ENCODE results near the gene NUB1.

NUB1 gene

DNA sequence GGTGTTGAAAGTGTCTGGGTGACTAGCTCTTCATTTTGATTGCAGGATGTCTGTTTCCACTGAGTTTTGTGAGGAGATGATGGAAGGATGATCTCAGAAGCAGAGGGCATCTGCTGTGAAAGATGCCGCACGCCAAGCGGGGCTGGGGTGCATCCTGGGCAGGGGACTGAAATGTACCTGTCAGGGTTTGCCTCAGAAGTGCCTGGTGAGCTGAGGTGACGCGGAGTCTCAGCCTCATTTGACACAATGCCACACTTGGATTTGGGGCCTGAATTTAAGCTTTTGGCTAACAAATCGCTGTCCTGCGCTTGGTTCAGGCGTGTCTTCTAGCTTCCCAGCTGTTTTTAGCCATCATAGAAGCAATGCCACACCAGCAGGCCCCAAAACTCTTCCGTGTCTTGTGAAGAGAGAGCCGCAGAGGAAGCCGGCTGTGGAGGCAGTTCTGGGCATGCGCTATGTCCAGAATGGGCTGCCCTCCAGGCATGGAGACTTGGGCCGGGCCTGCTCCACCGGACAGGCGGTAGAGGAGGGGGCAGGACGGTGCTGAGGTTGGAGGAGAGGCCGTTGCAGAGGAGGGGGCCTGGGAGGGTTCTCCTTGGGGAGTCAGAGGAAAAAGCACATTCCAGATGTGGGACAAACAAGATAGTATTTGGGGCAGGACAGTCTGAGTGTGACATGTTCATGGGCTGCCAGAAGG, 37.0 kb downstream of the NUB1 start:
- DNase-seq, result no peak

DNA sequence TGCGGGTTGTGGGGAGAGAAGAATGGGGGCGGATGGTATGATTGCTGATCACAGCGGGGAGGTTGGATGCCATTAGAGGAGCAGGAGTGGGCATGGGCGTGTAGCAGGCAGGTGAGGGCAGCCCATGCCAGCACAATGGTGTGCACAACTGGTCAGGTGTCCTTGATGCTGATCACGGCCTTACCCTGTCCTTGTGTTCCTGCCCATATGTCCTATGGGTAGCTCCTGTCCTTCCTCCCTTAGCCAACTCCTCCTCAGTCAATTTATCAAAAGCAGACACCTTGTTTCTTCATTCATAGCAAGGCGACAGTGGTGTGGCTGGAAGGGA, 37.5 kb downstream of the NUB1 start:
- no peak for DNase-seq

DNA sequence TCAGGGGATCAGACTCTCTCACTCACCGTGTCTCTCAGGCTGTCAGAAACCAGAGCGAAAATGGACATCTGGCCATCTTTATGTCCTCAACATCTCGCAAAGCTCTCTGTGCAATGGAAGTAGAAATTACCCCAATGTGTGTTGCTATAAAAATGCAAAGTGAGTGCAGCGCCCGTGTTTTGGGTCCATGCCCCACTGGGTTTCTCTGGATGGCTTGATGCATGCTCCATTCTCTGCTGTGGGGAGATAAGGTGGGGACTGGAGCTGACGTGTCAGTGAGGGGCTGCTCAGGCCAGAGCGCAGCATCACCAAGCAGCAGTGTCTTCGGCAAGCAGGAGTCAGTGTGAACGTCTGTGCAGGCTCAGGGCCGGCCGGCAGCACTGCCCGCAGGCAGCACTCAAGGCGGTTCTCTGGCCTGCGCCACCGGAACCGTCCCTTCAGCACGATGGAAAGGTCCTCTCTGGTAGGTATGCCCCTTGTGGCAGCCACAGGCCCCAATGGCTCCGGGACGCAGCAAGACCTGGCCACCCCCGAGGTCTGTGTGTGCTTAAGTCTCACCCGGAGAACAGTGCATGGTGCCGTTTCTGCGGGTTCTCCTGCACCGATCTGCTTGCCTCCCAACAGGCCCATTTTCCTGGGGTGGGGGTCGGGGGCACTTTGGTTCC, 38.1 kb downstream of the NUB1 start:
- no peak for DNase-seq

DNA sequence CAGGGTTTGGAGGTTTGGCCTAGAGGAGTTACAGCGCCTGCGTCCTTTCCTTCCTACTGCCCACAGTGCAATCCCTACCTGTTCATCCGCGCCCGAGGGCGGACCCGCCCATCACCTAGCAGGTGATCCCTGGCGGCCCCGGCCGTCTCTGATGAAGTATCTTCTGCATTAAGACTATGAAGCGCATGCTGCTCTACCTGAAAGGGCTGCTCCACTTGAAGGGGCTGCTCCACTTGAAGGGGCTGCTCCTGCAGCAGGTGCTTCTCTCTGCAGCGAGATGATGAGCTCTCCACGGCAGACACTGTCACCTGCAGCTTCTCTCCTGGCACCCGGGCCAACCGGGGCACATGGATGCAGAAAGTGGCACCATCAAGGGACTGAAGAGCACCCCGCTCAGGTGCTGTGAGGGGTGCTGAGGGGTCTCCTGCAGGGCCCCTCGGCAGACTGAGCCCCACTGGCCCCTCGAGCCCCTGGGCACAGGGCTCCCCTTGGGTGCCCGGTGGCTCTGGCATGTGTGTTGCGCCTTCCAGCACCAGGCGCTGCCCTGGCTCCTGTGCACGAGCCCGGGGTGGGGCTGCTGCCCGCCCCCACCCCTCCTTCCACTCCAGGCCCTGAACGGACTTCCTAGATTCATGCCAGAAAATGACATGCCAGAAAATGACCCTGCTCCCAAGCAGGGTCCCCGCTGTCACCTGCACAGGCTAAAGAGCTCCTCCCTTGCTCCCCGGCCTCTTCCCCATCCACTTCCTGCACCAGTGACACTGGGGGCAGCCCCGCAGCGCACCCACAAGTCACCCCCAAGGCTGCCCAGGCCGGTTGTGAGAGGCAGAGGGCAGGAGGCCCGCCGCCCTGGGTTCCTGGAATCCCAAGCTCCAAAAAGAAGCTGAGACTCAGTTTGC, 38.8 kb downstream of the NUB1 start:
- no peak for DNase-seq

DNA sequence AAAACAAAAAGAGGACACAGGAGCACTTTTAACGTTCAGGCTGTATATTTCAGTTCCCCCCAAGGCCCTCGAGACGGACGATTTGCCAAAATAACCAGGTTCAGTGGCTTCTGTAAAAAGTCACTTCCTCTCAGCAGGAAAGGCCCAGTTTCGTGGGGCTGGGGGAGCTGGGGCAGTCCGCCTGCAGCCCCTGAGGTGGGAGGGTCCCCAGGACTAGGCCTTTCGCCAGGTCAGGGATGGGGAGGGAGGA, 39.4 kb downstream of the NUB1 start:
- no peak for DNase-seq

DNA sequence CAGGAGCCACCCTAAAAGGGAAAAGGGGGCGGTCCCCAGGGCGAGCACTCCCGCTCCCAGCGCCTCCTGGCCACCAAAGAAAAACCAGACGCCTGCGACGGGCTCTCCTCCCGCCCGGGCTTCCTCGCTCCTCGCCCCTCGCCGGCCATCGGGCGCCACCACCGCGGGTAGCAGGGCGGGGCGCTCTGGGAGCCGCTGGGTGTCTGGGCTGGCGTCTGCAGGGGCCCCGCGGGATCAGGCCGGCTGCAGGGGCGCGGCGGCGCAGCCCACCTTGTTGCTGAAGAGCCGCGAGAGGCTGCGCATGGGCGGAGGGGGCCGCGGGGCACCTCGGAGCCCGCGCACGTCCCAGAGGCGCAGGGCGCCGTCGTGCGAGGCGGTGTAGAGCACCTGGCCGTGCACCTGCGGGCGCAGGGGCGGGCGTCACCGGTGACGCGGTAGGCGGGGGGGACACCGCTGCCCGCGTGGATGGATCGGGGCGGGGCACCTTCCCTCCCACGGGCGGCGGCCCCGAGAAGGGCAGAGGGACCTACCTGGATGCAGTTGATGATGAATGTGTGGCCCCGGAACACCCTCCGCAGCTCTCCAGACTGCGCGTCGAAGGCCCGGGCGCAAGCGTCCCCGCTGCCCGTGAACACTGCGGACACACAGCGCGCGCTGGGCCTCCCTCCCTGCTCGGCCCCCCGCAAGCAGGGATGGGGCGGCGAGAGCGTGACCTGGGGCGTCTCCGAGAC, 39.9 kb downstream of the NUB1 start:
- peak in 2 of 4 experiments; percentile 11 to 47 for DNase-seq

DNA sequence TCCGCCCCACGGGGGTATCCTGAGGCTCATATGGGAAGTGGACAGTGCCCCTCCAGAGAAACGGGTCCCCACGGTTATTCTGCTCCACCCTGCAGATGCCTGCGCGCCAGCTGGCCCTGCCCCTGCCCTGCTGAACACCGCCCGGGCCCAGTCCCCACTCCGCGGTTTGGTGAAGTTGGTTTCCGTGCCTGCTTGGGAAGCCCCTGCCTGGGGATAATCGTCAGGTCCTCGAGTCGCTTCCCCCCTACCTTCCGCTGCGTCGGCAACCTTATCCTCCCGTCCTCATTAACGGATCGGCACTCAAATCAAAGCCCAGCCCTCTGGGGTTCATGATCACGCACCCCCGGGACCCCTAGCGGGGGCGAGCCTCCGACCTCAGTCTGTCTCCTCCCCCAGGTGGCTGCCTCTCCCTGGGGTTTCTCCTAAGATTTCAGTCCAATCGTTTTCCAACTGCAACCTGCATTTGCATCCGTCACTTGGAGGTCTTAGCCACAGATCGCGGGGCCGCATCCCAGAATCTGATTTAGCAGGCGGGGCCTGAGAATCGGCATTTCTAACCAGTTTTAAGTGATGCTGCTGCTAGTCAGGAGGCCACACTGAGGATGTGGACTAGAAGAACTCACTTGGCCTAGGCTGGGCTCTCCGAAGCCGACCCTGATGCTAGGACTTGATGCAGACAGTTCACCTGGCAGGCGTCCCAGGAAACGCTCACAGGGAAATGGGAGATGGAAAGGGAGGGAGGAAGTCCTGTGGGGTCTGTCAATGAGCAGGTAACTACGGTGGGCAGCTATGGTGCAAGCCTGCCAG, 40.7 kb downstream of the NUB1 start:
- no peak for DNase-seq

DNA sequence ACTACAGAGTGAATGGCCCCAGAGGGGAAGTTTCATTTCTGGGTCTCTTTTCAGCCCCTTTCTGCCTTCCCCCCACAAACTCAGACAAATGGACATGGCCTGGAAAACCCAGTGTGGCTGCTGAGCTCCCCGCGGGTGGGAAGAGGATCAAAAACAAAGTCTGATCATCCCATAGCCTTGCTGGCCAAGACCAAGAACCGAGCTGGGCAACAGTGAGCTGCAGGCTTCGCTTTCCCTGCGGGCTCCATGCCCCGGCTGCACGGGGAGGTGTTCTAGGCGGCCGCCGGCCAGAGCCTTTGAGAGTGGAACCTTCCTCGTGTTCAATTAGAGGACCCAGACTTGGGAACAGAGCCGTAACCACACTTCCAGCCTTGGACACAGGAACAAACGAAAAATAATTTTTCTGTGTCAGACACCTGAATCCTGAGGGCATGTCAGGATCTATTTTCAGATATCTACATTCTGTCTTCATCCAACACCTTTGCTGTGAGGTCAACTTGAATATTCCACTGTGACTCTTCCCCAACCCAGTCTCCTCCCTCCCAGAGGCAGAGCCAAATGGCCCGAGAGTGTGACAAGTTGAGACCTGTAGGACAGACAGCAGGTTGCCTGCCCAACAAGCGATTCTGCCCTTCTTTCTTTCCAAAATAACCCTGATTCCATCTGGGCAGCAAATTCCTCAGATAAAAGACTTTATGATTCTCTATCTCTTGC, 42.2 kb downstream of the NUB1 start:
- DNase-seq, result no peak

DNA sequence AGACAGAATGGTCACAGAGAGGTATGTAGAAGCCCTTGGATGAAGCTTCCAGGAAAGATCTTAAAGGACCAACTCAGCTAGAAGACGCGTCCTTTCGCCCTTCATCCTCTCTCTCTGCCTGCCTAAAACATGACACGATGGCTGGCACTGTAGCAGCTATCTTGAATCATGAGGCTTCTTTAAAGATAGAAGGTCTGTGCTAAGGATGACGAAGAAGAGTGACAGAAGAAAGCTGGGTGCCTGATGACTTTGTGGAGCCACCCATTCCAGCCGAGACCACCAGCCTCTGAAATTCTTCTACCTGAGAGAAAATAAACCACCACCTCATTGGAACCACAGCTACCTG, 42.7 kb downstream of the NUB1 start:
- DNase-seq, result no peak

DNA sequence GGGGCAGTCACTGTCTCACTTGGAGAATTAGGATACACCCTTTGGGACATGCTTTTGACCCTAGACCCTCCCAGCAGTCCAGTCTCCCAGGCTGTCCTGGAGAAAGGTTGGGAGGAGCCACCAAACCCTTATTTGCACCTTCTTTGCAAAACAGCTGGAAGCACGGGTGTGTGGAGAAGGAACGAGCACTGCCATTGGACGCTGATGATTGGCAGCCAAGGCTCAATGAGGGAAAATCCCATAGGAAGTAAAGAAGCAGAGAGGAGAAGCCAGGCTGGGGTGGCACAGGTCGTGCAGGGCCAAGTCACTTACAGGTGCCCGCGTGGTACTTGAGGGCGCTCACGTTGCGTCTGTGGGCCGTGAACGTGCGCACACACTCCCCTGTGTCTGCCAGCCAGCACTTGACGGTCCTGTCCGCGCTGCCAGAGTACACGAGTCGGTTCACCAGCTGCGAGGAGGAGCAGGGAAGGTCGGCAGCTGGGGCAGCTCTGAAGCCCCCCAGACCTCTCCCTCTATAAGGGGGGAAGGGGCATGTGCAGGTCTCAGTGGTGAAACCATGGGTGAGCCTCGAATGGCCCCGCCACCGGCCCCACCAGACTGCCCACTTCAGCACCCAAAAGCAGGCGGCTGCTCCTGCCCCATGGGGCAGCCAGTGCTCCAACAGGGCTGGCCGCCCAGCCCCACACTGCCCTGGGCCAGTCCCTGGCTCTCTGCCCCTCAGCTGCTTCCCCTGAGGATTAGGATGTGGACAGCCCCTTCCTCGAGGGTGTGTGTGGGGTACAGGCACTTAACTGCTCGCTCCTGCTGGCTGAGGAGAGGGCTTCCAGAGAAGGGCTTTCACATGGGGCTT, 43.4 kb downstream of the NUB1 start:
- no peak for DNase-seq

DNA sequence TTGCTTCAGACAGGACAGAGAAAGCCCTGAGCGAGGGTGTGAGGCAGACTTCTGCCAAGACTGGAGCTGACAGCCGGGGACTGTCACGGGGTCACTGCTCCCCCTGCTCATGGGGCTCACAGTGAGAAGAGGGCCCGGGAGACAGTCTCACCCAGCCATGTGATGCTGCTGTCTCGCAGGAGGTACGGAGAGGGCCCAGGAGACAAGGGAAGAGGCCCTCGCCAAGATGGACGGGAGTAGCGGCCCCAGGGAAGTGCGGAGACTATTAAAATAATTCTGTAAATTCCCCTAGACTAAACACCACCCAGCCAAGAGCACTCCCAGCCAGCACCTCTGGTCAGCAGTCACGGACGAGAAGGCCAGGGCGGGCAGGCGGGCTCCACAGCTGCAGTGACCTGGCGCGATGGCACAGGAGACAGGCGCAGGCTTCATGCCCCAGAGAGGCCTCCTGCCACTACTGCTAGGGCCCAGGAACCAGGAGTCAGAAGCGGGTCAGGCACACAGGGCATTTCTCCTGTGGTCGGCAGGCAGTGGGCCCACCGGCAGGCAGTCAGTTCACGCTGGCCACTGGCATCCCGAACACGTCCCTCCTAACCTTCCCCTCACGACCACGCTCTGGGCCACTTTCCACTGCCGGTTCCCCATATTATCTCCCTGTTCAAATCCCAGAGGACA, 44.2 kb downstream of the NUB1 start:
- no peak for DNase-seq

DNA sequence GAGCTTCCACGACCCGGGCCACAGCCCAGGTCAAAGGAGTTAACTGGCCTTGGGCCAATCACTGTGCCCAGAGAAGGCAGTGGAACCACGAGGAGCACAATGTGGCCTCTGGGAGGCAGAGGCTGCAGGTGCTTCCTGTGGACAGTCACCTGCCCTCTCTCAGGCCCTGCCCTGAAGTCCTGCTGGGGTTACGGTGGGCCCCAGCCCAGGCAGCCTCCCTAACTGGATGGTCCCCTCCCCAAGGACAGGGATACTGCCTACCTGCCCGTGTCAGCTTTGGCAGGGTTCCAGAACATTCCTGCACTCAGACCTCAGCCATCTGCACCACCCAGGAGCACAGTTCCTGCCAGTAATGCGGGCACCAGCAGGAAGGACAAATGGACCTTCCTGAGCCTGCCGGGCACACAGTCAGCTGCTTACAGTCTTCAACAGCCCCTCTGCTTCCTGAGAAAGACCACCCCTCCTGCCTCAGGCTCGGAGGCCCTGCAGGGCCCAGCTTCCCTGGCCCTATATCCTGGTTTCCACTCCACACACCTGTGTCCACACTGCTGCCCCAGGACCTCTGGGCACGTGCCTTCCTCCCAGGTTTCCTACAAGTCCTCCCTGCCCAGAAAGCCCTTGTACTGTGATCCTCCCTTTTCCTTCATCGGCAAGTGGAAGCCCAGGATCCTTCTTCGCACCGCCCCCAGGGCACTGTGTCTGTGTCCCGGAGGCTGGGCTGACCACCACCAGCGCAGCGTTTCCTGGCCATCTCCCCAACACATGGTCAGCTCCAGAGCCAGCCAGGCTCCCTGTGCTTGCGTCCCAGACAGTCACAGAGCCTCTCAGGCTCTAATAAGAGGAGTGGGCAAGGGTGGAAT, 44.9 kb downstream of the NUB1 start:
- no peak for DNase-seq

DNA sequence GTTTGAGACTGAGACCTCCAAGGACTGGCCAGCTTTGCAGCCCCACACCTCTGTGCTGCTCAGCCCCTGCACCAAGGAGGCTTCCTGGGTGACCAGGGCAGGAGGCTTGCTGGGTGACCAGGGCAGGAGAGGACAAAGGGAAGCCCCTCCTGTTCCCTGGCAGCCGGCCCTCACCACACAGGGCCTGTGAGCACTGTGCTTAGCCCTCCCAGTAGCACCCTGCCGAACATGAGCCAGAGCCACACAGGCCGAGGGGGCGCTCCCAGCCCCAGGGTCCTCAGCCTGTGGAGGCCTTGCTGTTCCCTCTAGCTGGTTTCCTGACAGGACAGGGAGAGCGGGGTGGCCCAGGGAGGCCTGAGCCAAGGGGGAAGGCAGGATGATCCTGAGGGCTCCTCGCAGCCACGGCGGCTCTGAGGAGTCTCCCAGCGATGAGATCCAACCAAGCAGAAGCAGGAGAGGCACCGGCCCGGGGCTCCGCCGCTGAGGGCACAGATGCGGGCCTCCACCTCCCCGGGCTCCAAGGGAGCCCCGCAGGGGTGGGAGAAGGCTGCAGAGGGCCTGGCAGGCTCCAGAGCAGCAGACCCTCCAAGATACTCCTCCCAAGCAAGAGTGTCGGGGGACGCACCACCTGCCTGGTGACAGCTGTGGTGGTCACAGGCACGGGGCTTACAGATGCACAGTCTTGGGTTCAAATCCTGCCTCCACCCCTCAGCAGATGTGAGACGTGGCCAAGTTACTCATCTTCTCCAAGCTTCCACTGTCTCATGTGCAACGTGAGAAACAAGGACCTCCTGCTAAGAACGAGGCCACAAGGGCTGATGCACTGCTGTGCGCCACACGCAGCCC, 45.8 kb downstream of the NUB1 start:
- no peak for DNase-seq

DNA sequence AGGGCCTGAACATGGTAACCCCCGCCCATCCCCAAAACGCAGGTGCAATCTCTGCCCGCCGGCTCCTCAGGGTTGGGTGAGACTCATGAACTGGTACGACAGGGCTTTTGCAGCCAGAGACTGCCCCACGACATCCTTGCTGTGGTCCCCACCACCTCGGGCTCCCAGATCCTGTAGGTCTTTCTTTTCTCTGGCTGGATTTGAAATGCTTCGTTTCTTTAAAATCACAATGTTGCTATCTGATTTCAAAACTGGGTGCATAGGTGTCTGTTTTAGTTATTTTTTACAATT, 46.3 kb downstream of the NUB1 start:
- DNase-seq, result no peak

DNA sequence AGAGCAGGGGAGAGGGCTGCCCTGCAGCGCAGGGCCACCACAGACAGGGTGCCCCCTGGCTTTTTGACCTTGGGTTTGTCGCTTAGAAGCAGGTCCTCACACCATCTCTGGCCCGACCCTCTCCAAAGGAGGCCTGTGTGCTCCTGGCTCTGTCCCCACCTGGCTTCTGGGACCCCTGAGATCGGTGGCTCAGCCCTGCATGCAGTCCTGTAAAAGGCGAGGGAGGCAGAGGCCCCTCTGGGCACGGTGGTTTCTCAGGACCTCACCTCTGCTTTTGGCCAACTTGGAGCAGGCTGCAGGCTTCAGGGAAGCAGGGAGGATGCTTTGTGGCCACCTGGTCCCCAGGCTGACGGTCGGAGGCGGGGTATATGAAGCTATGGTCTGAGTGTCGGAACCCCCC, 46.8 kb downstream of the NUB1 start:
- no peak for DNase-seq

DNA sequence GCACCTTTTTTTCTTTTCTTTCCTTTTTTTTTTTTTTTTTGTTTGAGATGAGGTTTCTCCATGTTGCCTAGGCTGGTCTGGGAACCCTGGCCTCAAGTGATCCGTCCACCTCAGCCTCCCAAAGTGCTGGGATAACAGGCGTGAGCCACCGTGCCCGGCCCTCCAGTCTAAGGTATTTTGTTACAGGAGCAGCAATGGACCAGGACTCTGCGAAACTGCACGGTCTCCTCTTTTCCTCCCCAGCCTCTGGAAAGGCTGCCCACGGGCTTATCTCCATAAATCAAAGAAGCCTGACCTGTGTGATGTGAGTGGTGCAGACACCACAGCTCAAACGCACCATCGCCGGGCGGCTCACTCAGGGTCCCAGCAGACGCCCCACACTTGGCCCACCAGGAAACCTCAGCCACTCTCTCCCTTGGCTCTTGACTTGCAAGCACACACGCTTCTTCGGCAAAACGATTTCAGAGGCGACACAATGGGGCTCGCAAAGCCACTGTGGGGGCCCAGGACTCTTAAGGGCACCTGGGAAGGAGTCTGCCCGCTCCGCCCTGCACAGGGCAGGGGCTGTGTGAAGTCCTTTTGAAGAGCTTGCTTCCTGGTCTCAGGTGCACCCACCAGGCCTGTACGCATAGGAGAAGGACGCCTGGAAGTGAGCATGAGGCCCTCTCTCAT, 47.6 kb downstream of the NUB1 start:
- DNase-seq, result no peak

DNA sequence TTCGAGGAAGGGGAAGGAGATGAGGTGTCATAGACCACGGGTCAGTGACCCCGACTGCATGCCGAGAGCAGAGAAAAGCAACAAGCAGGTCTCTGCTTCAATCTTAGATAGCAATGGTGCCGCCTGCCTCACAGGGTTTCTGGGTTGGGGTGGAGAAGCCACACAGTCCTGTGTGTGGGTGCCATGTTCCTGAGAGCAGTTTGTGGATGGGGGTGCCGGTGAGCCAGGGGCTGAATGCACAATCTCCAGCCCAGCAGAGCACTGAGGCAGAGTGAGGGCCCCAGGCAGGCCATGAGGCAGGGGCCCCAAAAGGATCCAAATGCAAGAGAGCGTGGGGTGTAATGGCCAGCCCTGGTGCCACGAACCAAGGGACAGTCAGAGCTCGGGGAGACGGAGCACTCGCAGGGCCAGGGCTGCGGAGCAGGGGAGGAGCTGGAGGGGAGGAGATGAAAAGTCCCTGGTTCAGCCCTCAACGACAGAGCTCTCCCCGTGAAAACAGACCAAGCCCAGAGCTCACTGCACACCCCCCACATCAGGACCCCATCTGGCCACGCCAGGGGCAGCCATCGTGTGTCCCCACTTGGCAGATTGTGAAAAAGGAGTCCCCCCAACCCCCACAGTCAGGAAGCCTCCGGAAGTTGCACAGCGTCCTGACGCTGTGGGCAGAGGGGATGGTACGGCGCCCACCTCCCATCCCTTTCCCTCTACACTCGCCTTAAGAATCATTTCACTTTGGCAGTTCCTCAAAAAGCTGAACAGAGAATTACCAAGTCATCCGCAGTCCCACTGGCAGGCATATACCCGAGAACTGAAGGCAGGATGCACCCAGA, 48.4 kb downstream of the NUB1 start:
- DNase-seq, result no peak
